Astrocyte (in vitro differentiated cells and primary cell): Measurements from ENCODE around the gene RHD.
"Not testable (repeated sequence)": the region's sequence is repeated elsewhere in the genome, so short reads cannot be mapped to it uniquely, and the experiment has no call there.

Experiments used
- EZH2 ChIP-seq: IDR thresholded peaks from 2 replicates; pipeline ENCODE4 v1.6.1; 2012; ENCODE audit warnings: mild to moderate bottlenecking, low read length, inconsistent platforms; ENCODE audit not compliant: insufficient read depth
- TF ChIP-seq, protein P1 (sequence below): IDR thresholded peaks from 2 replicates; pipeline ENCODE4 v1.5.1; 2011; ENCODE audit warnings: low read depth, mild to moderate bottlenecking, inconsistent platforms, low read length, moderate library complexity; ENCODE audit not compliant: insufficient read depth

DNA sequence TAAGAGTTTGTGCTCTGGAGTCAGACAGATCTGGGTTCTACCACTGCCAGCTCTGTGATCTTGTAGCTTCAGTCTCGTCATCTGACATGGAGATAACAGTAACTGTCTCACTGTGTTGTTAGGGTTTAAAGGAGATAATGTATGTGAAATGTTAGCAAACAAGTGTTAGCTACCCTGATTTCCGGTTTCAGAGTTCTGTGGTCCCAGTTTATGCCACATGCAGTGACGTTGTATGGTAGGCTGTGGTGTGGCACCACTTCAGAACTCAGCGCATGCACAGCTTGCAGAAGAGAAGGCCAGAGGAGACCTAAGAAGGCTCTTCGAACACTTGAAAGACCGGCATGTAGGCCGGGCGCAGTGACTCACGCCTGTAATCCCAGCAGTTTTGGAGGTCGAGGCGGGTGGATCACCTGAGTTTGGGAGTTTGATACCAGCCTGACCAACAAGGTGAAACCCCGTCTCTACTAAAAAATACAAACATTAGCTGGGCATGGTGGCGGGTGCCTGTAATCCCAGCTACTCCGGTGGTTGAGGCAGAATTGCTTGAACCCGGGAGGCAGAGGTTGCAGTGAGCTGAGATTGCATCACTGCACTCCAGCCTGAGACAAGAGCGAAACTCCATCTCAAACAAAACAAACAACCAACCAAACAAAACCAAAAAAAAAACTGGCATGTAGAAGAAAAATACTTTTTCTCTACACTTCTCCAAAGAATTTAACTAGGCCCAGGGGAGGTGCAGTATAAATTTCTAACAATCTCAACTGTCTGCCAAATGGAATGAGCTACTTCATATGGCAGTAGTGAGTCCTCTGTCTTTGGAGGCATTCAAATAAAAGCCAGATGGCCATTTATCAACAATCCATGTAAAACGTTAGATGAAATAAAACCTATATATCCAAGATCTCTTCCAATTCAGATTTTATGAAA, 55.8 kb downstream of the RHD start:
- TF ChIP-seq, protein P1, sequence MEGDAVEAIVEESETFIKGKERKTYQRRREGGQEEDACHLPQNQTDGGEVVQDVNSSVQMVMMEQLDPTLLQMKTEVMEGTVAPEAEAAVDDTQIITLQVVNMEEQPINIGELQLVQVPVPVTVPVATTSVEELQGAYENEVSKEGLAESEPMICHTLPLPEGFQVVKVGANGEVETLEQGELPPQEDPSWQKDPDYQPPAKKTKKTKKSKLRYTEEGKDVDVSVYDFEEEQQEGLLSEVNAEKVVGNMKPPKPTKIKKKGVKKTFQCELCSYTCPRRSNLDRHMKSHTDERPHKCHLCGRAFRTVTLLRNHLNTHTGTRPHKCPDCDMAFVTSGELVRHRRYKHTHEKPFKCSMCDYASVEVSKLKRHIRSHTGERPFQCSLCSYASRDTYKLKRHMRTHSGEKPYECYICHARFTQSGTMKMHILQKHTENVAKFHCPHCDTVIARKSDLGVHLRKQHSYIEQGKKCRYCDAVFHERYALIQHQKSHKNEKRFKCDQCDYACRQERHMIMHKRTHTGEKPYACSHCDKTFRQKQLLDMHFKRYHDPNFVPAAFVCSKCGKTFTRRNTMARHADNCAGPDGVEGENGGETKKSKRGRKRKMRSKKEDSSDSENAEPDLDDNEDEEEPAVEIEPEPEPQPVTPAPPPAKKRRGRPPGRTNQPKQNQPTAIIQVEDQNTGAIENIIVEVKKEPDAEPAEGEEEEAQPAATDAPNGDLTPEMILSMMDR: not testable (repeated sequence)
- TF ChIP-seq EZH2: not testable (repeated sequence)
